Measurements from ENCODE around the gene ABCA9.
"Not testable (repeated sequence)": the region's sequence is repeated elsewhere in the genome, so short reads cannot be mapped to it uniquely, and the experiment has no call there.

ABCA9 gene

GRCh38 chr17:69018687-69019086, 42.0 kb downstream of the ABCA9 start:
- Histone ChIP-seq H3K9me3 (ENCODE audit: insufficient read depth, low read depth, low read length) (no peaks in the 10 kb centered on the region), H3K4me3 (ENCODE audit: low read length) (no peak overlapping the region), H3K27me3 (ENCODE audit: insufficient read depth, low read length) (no peaks in the 10 kb centered on the region), H3K9ac (ENCODE audit: low read depth, low read length) (no peak overlapping the region), H3K27ac (ENCODE audit: low read depth, low read length) (no peak overlapping the region), H3K36me3 (ENCODE audit: insufficient read depth, low read length) (no peaks in the 10 kb centered on the region), H3K4me1 (ENCODE audit: insufficient read depth, low read length) (no peaks in the 10 kb centered on the region)
- 100% methylated on average over 1 of the region's 1 CpG for WGBS

- Histone ChIP-seq H3K27me3 (ENCODE audit: insufficient read depth, low read length) (no peaks in the 10 kb centered on the region), H3K9ac (ENCODE audit: low read depth, low read length) (no peak overlapping the region), H3K36me3 (ENCODE audit: insufficient read depth, low read length) (no peaks in the 10 kb centered on the region), H3K9me3 (ENCODE audit: insufficient read depth, low read depth, low read length) (no peaks in the 10 kb centered on the region), H3K27ac (ENCODE audit: low read depth, low read length) (no peak overlapping the region), H3K4me3 (ENCODE audit: low read length) (no peak overlapping the region), H3K4me1 (ENCODE audit: insufficient read depth, low read length) (no peaks in the 10 kb centered on the region)
- WGBS: 69% methylated on average over 2 of the region's 3 CpGs
Observed at GRCh38 chr17:69018022-69018615, 42.6 kb downstream of the ABCA9 start.

GRCh38 chr17:69015631-69016030, 45.1 kb downstream of the ABCA9 start:
- Histone ChIP-seq H3K9me3 (ENCODE audit: insufficient read depth, low read depth, low read length) (no peaks in the 10 kb centered on the region), H3K9ac (ENCODE audit: low read depth, low read length) (no peak overlapping the region), H3K27me3 (ENCODE audit: insufficient read depth, low read length) (no peaks in the 10 kb centered on the region), H3K4me3 (ENCODE audit: low read length) (no peak overlapping the region), H3K36me3 (ENCODE audit: insufficient read depth, low read length) (no peaks in the 10 kb centered on the region), H3K4me1 (ENCODE audit: insufficient read depth, low read length) (no peaks in the 10 kb centered on the region), H3K27ac (ENCODE audit: low read depth, low read length) (no peak overlapping the region)
- whole genome bisulfite sequencing: 83% methylated on average over 1 of the region's 2 CpGs

- no peaks in the 10 kb centered on the region for H3K27me3 ChIP-seq (ENCODE audit: insufficient read depth, low read length)
- H3K4me1 ChIP-seq (ENCODE audit: insufficient read depth, low read length): no peaks in the 10 kb centered on the region
- H3K36me3 ChIP-seq (ENCODE audit: insufficient read depth, low read length): no peaks in the 10 kb centered on the region
- no peak overlapping the region for H3K4me3 ChIP-seq (ENCODE audit: low read length)
- H3K9me3 ChIP-seq (ENCODE audit: insufficient read depth, low read depth, low read length): no peaks in the 10 kb centered on the region
- no peak overlapping the region for H3K27ac ChIP-seq (ENCODE audit: low read depth, low read length)
- H3K9ac ChIP-seq (ENCODE audit: low read depth, low read length): no peak overlapping the region
- whole genome bisulfite sequencing: 93% methylated on average over 4 of the region's 4 CpGs
Observed at GRCh38 chr17:69012895-69013805, 47.6 kb downstream of the ABCA9 start.

GRCh38 chr17:69009930-69010329, 50.8 kb downstream of the ABCA9 start:
- WGBS: 95% methylated on average over 3 of the region's 3 CpGs
- Histone ChIP-seq H3K9ac (ENCODE audit: low read depth, low read length) (no peak overlapping the region), H3K9me3 (ENCODE audit: insufficient read depth, low read depth, low read length) (no peaks in the 10 kb centered on the region), H3K4me3 (ENCODE audit: low read length) (no peak overlapping the region), H3K27me3 (ENCODE audit: insufficient read depth, low read length) (no peaks in the 10 kb centered on the region), H3K4me1 (ENCODE audit: insufficient read depth, low read length) (no peaks in the 10 kb centered on the region), H3K27ac (ENCODE audit: low read depth, low read length) (no peak overlapping the region), H3K36me3 (ENCODE audit: insufficient read depth, low read length) (no peaks in the 10 kb centered on the region)

- H3K9me3 ChIP-seq (ENCODE audit: insufficient read depth, low read depth, low read length); H3K4me1 ChIP-seq (ENCODE audit: insufficient read depth, low read length); H3K27me3 ChIP-seq (ENCODE audit: insufficient read depth, low read length); H3K27ac ChIP-seq (ENCODE audit: low read depth, low read length); H3K9ac ChIP-seq (ENCODE audit: low read depth, low read length); H3K36me3 ChIP-seq (ENCODE audit: insufficient read depth, low read length): not testable (repeated sequence)
- H3K4me3 ChIP-seq (ENCODE audit: low read length): peak overlapping the region; percentile 23; the same call in 1 of the 2 replicates
- 49% methylated on average over 15 of the region's 27 CpGs for WGBS
Observed at GRCh38 chr17:69004759-69005158, 56.0 kb downstream of the ABCA9 start.

- H3K27me3 ChIP-seq (ENCODE audit: insufficient read depth, low read length); H3K27ac ChIP-seq (ENCODE audit: low read depth, low read length); H3K36me3 ChIP-seq (ENCODE audit: insufficient read depth, low read length); H3K4me1 ChIP-seq (ENCODE audit: insufficient read depth, low read length); H3K9ac ChIP-seq (ENCODE audit: low read depth, low read length); H3K9me3 ChIP-seq (ENCODE audit: insufficient read depth, low read depth, low read length); H3K4me3 ChIP-seq (ENCODE audit: low read length): not testable (repeated sequence)
- WGBS: no CpG with 5 or more reads among the region's 3 CpGs
Observed at GRCh38 chr17:68999743-69000142, 61.0 kb downstream of the ABCA9 start.

GRCh38 chr17:68993112-68993511, 67.6 kb downstream of the ABCA9 start:
- Histone ChIP-seq H3K4me1 (ENCODE audit: insufficient read depth, low read length) (peaks cover 6% of the 10 kb centered on the region; the same call in 1 of the 2 replicates), H3K27me3 (ENCODE audit: insufficient read depth, low read length) (no peaks in the 10 kb centered on the region), H3K4me3 (ENCODE audit: low read length) (no peak overlapping the region), H3K36me3 (ENCODE audit: insufficient read depth, low read length) (no peaks in the 10 kb centered on the region), H3K9me3 (ENCODE audit: insufficient read depth, low read depth, low read length) (no peaks in the 10 kb centered on the region), H3K9ac (ENCODE audit: low read depth, low read length) (no peak overlapping the region), H3K27ac (ENCODE audit: low read depth, low read length) (no peak overlapping the region)
- WGBS: 89% methylated on average over 4 of the region's 4 CpGs

GRCh38 chr17:68987966-68988365, 72.8 kb downstream of the ABCA9 start:
- no peaks in the 10 kb centered on the region for H3K9me3 ChIP-seq (ENCODE audit: insufficient read depth, low read depth, low read length)
- 77% methylated on average over 4 of the region's 4 CpGs for WGBS
- H3K4me1 ChIP-seq (ENCODE audit: insufficient read depth, low read length): peaks cover 6% of the 10 kb centered on the region; the same call in 1 of the 2 replicates

GRCh38 chr17:68981288-68981687, 79.4 kb downstream of the ABCA9 start:
- Histone ChIP-seq H3K4me3 (ENCODE audit: low read length) (no peak overlapping the region), H3K4me1 (ENCODE audit: insufficient read depth, low read length) (no peaks in the 10 kb centered on the region), H3K27ac (ENCODE audit: low read depth, low read length) (no peak overlapping the region), H3K9me3 (ENCODE audit: insufficient read depth, low read depth, low read length) (no peaks in the 10 kb centered on the region), H3K27me3 (ENCODE audit: insufficient read depth, low read length) (no peaks in the 10 kb centered on the region), H3K9ac (ENCODE audit: low read depth, low read length) (no peak overlapping the region), H3K36me3 (ENCODE audit: insufficient read depth, low read length) (no peaks in the 10 kb centered on the region)
- WGBS: 91% methylated on average over 2 of the region's 2 CpGs

More at GRCh38 chr17:68987966-68988365, 72.8 kb downstream of the ABCA9 start:
- H3K27me3 ChIP-seq (ENCODE audit: insufficient read depth, low read length): no peaks in the 10 kb centered on the region
- H3K27ac ChIP-seq (ENCODE audit: low read depth, low read length): no peak overlapping the region
- no peak overlapping the region for H3K4me3 ChIP-seq (ENCODE audit: low read length)
- no peak overlapping the region for H3K9ac ChIP-seq (ENCODE audit: low read depth, low read length)
- no peaks in the 10 kb centered on the region for H3K36me3 ChIP-seq (ENCODE audit: insufficient read depth, low read length)

GRCh38 chr17:68973098-68973846, 87.5 kb downstream of the ABCA9 start:
- 87% methylated on average over 3 of the region's 3 CpGs for WGBS
- Histone ChIP-seq H3K9me3 (ENCODE audit: insufficient read depth, low read depth, low read length) (no peaks in the 10 kb centered on the region), H3K27ac (ENCODE audit: low read depth, low read length) (no peak overlapping the region), H3K4me3 (ENCODE audit: low read length) (no peak overlapping the region), H3K4me1 (ENCODE audit: insufficient read depth, low read length) (no peaks in the 10 kb centered on the region), H3K9ac (ENCODE audit: low read depth, low read length) (no peak overlapping the region), H3K36me3 (ENCODE audit: insufficient read depth, low read length) (no peaks in the 10 kb centered on the region), H3K27me3 (ENCODE audit: insufficient read depth, low read length) (no peaks in the 10 kb centered on the region)
